NAMALWA (cell line): ENCODE results near the gene SNCAIP.

ENCODE experiments used
- DNase-seq: peaks from one replicate; pipeline ENCODE4 v3.0.0-alpha.2; 2015; ENCODE audit warnings: low spot score

Gene SNCAIP

DNA sequence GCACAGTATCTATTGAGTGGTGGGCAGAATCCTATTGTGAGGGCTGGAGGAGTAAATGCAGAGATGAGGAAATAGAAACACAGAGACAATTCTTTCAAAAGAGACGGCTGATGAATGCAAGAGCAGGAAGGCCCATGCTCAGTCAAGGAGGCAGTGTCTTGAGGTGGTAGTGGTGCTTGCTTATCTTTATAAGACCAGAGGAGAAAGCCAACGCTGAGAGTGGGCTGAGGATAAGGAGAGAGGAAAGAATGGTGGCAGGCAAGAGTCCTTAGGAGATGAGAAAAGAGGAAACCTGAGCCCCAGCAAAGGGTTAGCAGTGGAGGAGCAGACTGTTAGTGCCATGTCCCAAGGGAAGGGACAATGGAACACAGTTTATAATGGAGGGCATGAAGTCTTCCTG is 86.0 kb downstream of the SNCAIP start:
- no peak for DNase-seq

DNA sequence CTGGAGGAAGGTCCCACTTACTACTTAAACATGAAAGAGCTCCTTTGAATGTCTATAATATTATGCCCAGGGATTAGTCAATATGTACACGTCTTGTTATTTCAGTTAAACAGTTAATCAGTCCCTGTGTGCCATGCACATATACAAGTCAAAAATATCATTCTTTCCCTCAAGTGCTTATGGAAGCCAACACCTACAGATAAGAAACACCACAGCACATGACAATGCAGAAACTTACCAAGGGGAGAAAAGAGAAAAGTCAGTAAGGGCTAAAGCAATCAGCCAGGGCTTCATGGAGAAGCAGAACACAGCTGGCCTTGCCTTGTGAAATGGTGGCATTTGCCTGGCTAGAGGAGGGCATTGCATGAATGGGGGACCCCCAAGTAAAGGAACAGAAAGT is 88.3 kb downstream of the SNCAIP start:
- no peak for DNase-seq

DNA sequence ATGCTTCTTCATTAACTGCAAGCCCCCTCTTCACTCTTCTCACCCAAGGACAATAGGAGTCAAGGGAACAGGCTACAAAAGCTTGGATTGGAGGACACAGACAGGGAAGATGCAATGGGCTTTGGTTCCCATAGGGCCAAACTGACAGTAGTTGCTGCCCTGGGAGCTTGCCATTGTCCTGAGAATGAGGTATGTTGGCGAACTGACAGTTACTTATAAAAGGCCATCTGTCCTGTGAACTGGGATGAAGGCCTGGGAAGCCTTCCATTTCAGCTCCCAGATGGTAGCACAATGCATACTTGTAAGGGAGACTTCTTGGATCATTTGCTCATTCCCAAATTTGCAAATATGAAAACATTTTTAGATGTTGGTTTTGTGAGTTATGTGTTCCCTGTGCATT is 88.9 kb downstream of the SNCAIP start:
- DNase-seq: no peak

DNA sequence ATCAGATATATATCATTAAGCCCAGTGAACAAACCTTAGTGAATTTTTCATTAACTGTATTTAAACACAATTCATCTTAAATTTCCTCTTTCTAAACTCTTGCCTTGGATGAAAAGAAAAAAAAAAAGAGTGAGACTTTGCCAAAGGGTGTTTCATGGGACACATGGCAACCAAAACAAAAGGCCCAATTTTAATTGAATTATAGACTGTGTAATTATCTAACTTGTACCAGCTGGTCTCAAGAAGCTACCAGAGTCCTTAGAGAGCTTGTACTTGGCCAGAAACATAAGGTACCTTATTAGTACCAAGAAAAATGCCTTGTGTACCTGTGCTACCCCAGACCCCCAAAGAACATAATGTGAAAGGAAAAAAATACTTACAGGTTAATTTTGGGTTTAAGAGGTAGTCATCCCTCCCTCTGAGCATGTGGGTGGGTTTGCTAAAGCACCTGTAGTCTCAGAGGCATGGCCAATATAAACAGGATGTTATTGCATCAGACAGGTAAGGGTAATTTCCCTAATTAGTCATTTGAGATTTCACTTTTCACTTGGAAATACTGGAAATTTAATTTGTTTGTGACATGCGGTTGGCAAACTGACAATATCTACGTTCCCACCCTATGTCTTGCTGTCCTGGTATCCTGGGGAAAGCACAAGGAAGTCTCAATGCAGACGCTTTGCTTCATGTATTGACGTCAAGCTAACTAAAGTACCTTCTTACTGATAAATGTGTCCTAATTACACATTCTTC is 90.1 kb downstream of the SNCAIP start:
- DNase-seq: no peak

DNA sequence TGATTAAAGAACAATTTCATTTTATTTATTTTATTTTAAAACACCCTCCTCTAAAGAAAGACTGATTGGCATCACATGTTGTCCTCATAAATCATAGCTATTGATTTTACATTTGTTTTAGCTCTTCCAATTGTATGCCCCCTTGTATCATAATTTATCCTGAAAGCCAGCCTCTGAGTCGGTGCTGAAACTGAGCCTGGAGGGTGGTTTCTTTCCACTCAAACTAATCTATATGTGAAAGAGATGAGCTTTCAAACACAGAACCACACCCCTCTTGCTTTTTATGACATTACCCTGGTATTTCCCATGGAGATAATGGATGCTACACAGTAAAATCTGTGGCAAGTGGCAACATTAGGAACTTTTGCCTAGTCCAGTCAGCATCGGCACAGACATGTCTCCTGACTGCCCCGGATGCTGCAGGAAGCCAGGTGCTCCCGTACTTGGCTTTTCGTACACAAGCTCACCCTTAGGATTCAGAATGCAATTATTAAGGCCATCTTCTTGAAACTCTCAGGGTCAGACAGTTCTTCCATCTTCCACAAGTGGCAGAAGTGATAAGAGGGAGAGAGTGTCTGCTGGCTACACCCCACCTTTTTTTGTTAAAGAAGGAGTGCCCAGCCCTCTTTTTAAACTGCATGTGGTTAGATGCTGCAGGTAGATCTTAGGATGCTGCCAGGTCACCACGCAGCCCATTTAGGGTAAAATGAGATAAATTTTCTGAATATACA is 91.1 kb downstream of the SNCAIP start:
- no peak for DNase-seq

DNA sequence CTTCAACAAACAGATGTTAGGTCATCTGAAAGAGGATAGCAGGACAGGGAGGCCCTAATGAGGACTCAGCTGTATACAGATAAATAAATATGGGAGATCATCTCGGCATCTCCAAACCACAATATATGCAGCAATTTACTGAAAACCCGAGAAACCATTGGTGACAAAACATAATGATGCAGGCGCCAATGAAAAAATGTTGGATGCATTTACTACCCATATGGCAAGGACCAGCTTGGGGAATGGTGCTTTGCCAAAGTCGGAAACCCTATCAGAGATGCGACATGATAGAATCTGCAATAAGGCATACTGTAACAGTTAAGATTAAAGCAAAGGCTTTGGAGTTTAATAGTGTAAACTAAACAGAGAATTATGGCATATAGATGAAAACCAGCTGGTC is 92.0 kb downstream of the SNCAIP start:
- no peak for DNase-seq

DNA sequence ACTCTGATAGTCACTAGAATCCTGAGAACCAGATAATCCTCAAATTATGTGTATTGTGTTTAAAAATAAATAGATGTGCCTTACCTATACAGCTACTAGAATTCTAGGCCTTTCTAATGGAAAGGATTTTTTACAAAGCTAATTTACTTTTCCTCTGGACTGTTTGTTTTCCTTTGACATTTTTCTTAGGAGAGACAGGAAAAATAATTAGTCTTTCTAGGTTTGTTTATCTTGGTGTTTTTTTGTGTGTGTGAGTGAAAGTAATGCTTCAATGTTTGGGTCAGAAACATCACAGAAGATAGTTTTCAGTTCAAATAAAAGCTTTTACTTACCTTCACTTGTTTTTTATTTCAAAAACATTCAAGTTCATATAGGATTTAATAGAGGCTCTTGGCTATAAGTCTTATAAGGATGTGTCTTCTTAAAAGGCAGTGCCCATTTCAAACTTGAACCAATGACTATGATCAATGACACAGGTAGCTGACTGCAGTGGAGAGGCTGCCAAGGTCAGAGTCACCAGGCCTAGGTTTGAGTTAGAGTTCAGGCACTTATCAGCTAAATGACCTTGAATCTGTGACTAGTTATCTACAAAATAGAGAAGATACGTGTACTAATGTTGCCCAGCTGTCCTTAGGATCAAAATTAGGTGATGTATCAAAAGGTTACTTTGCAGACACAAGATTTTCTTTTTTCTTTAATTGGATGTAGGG is 92.8 kb downstream of the SNCAIP start:
- DNase-seq: no peak

DNA sequence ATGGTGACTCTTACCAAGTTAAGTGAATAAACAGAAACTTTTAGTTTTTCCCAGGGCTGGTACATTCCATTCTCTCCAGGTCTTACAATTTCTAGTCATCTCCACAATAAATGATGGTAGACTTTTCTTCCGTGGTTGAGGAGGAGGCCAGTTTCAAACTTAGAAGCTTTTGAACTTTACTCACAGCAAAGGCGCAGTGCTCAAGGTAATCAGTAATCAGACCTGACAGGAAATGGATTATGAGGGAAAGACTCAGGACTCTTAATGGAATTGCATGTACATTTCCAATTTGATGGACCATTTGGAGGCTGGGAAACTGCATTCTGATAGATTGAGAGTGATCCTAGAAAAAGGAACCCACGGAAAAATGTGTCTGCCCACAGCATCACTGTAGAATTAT is 93.7 kb downstream of the SNCAIP start:
- DNase-seq: no peak

DNA sequence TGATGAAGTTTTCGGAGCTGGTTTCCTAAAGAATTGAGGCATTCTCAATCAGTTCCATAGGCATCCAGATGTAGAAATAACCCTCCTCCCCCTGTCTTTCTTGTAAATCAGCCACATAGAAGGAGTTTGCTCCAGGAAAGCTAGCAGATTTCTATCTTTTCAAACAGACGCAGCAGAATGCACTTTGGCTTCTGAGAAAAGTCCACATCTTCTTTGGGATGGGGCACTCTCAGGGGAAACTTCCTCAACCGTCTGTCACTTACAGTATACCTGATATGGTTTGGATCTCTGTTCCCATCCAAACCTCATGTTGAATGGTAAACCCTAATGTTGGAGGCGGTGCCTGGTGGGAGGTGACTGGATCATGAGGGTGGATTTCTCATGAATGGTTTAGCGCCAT is 94.1 kb downstream of the SNCAIP start:
- no peak for DNase-seq

DNA sequence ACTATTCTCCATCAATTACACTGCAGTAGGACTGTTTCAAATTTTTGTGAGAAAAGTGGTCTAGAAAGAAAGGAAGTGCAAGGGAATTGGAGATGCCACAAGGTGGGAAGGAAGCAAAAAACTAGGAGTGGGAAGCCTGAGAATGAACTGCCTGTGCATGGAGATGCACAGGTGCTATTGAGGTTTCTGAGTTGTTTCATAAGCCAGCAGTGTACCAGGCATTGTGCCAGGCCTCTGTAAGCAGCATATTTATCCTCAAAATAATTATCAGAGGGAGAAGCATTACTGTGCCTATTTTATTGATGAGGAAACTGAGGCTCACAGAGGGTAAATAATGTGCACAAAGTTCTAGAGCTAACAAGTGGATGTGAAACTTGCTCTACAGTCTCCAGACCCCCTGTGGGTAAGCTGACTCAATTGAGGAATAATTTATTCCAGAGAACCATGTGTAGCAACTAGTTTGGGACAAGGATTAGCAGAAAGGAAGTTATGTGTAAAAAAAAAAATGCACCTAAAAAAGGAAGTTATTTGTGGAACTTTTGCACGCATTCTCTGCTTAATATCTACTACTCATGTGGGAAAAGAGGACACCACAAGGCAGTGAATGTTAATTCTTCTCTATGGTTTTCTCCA is 96.7 kb downstream of the SNCAIP start:
- DNase-seq: no peak

DNA sequence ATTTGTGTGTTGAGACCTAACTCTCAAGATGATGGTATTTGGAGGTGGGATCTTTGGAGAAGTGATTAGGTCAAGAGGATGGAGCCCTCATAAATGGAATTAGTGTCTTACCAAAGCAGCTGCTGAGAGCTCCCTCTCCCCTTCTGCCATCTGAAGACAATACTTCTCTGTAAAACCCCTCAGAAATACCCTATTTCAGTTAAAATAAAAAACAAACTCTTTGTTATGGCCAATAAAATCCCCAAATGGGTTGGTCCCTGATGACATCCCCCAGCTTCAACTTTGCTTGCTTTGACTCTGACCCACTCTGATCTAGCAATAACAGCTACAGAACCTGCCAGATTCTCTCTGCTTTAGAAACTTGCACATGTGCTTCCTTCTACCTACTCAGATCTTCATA is 100.9 kb downstream of the SNCAIP start:
- DNase-seq: no peak

DNA sequence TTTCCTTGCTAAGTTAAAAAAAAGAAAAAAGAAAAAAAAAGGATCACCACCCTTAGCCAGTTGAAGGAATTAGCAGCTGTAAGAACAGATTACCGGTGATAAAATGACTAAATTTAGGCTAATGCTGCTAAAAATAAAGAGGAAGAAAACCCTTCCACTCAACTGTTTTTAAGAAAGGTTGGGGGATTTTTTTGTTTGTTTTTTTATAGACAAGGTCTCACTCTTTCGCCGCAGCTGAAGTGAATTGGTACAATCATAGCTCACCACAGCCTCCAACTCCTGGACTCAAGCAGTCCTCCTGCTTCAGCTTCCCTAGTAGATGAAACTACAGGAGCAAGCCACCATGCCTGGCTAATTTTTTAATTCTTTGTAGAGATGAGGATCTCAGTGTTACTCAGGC is 101.7 kb downstream of the SNCAIP start:
- no peak for DNase-seq

DNA sequence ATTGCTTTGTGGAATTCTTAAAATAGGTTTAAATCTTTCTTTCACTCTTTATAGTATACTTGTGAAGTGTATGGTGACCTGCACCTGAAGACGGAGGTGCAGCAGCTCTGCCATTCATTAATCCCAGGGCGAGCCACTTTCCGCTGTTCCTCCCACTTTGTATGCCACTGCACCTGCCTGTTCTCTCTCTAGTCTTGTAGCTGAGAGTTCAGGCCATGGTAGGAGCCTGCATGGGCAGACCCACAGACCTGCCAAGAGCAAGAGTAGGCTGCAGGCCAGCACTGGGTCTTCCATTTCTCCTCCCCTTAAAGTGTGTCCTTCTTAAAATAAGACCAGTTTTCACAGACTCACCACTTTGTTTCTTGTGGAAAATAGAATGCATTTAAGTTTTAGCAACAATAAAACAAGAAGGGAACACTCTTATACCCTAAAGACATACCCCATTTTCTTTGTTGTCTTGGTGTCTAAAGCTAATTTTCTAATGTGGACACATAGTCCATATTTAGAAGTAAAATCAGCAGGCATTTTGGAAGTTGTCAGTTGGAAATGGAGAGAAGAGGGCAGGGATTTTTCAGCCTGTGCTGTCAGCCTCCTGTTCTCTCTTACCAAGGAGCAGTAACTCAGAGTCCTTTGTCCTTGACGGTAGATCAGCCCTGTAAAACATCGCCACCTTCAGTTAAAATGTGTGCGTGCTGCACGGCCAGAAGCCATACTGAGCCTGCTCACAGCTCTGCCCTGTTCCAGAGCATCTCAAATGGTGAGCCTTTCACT is 103.2 kb downstream of the SNCAIP start:
- DNase-seq: peak; percentile 62

DNA sequence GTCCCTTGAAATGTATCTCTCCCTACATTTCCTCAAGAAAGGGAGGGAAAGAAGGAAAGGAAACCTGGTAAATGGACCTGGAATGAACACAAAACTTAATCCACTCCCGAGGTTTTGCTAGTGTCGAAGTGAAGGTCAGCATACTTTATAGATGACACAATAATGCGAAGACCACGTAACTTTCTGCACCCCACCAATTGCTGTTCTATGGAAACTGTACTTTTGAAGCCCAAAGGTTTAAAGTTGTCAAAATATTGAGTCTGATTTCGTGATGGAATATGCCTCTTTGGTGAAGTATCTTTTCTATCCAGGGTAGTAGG is 103.7 kb downstream of the SNCAIP start:
- no peak for DNase-seq

DNA sequence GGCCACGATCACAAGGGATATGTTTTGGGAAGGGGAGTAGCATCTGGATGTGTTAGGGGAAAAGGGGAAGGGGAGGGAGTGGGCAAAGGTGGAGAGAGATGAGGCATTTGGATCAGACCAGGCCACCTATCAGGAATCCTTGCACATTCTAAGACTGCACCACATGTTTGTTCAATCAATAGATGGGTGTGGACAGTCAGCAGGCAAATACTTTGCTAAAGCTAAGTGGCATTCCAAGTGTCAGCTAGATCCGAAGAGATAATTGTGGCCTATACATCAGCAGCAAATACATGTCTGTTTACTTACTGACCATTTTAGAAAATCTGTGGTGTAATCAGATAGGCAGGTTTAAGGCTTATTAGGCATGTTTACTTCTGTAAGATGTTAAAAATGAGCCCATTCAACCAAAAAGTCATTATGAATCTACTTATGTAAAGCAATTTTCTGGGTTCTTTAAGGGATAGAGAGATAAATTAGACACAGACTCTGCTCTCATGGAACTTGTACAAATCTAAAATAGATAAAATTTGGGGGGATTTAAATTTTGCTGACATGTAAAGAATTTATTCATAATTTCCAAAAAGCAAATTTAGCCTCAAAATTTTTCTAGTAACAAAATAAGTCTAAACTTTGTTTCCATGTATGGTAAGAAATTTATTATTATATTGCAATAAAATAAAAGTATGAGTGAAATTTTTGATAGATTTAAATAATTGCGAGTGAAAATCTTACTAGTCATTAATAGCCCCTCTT is 107.3 kb downstream of the SNCAIP start:
- DNase-seq: no peak

DNA sequence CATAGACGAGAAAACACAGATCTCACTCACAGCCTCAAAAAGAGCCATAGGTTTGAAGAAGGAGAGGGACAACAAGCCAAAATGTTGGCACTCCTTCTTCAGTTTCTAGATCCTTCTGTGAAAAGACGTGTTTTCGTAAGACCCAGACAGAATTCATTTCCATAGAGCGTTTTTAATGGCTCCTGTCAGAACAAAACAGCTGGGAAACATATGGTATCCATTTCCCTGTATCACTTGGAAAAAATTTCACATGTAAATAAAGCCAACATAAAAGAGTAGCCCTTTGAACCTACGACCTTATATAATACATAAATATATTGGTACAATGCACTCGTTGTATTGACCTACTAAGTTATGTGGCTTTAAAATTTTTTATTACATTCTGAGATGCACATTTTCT is 108.1 kb downstream of the SNCAIP start:
- DNase-seq: no peak

DNA sequence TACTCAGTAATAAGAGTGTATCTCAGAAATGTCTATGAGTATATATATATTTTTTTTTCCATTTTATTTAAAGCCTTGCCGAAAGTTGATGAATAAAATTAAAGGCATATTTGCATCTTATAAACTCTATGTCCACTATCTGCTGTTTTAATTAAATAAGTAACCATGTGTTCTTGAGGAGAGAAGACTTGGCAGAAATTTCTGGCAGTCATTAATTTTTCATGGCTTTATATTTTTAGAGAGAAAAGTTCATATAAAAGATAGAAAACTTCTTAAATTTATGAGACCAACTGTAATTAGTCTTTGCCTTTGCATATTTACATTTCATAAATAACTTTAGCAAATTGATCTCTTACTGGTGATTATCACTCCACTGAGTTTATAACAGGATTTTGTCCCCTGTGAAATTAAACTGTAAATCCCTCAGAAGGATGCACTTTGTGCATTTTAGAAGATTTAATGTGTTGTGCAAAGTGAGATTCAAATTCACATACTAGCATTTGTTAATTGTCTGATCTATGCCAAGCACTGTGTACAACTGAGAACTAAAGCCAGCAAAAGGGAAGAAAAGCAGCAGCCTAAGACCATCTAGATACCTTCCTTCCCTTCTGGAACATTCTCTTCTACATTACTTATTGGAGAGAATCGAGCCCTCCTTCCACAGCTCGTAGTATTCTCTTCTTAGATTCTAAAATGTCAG is 108.7 kb downstream of the SNCAIP start:
- no peak for DNase-seq

DNA sequence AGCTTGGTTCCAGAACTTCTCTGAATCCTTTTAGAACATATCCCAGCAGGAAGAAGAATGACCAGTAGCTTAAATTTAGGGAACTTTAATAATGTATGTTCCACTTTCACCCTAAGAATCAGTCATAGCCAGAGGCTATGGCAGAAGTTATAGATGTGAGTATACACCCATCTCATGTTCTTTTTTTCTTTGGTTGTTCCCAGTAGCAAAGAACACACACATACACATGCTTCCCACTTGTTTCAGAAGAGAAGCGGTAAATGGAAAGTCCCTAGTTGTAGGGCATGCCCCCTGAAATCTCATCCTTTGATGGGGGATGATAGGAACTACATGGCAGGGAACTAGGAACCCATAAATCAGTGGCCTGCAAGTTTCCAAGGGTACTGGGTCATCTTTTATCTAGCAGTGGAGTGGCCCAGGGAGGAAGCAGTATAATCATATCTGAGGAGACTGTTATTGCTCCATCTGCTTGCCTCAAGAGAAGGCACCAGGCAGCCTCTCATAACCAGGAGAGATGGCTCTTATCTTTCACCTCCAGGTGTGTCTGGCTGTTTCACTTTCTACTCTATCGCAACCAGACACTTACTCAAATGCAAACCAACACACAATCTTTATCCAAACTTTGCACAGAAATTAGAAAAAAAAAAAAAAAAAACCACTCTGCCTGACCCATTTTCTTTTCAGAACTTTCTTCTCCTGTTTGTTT is 109.5 kb downstream of the SNCAIP start:
- no peak for DNase-seq

DNA sequence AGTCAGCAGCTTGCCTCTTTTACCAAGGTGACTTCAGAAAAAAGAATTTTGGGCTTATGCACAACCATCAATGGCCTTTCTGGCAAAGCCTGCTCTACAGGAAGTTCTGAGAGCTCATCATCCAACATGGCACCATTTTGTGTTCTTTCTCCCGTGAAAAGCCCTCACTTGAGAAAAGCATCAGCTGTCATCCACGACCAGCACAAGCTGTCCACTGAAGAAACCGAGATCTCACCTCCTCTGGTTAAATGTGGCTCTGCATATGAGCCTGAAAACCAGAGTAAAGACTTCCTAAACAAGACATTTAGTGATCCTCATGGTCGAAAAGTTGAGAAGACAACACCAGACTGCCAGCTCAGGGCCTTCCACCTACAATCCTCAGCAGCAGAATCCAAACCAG is 111.2 kb downstream of the SNCAIP start:
- DNase-seq: no peak

DNA sequence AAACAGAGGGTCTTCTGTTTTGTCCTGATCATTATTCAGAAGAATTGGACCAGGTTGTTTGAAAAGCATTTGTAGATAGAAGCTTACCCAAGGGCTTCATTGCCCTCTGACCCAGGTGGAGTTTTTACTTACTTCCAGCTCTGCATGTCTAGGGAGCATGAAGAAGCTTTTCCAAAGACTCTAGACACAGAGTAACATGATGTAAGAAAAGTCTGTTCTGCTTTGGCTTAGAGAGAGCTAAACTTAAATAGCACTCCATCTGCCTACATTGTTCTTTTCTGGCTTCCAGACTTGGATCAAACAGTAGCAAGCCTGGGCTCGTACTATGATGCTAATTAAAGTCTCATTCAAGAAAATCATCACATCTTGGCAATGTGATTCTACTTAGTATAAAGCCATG is 112.1 kb downstream of the SNCAIP start:
- DNase-seq: no peak
